Neutrophil (primary cell): ENCODE measurements around the gene MYO3B.

Experiments
- H3K27ac ChIP-seq: fragments of 200-600 bp; sonication (generic); 2 replicates; pipeline ENCODE4 v1.5.1; 2016; ENCODE audit warnings: mild to moderate bottlenecking, moderate library complexity
- H3K27me3 ChIP-seq: fragments of 200-600 bp; sonication (generic); 2 replicates; pipeline ENCODE4 v1.6.0; 2016; ENCODE audit warnings: mild to moderate bottlenecking
- H3K36me3 ChIP-seq: fragments of 200-600 bp; sonication (generic); 2 replicates; pipeline ENCODE4 v1.5.1; 2017
- H3K4me1 ChIP-seq, 2 experiments: fragments of 200-600 bp in 1 of 2; sonication (generic) in 1 of 2; 1 replicate in 1 of 2; 2 replicates in 1 of 2; pipeline versions ENCODE4 v1.5.1 to v1.6.1; 2013 to 2016; ENCODE audit warnings: low read depth in 1 of 2, low read length in 1 of 2, mild to moderate bottlenecking in 1 of 2, moderate library complexity in 1 of 2; ENCODE audit not compliant: control insufficient read depth in 1 of 2, insufficient read depth in 1 of 2
- H3K4me3 ChIP-seq, 2 experiments: fragments of 200-600 bp in 1 of 2; sonication (generic) in 1 of 2; 1 replicate in 1 of 2; 2 replicates in 1 of 2; pipeline ENCODE4 v1.5.1; 2013 to 2016; ENCODE audit warnings: low read depth in 1 of 2, low read length in 1 of 2, mild to moderate bottlenecking in 1 of 2, moderate library complexity in 1 of 2
- H3K9me3 ChIP-seq: fragments of 200-600 bp; sonication (generic); 2 replicates; pipeline ENCODE4 v1.5.1; 2016
- CTCF ChIP-seq: fragments of 200-600 bp; sonication (generic); IDR thresholded peaks from 2 replicates; pipeline ENCODE4 v1.5.1; 2016; ENCODE audit warnings: antibody characterized with exemption

MYO3B gene

GRCh38 chr2:170675701-170676100 is 497.8 kb downstream of the MYO3B start:
- no peak for TF ChIP-seq CTCF
- Histone ChIP-seq H3K4me3 (no peak overlapping the region), H3K36me3 (no peaks in the 10 kb centered on the region), H3K9me3 (no peaks in the 10 kb centered on the region), H3K27ac (no peak overlapping the region), H3K27me3 (peaks cover 35% of the 10 kb centered on the region), H3K4me1 (no peaks in the 10 kb centered on the region)

GRCh38 chr2:170679607-170680079 is 501.7 kb downstream of the MYO3B start:
- H3K4me3 ChIP-seq = no peak overlapping the region
- no peak for TF ChIP-seq CTCF

GRCh38 chr2:170680172-170680941 is 502.4 kb downstream of the MYO3B start:
- H3K27me3 ChIP-seq = peaks cover 17% of the 10 kb centered on the region
- no peaks in the 10 kb centered on the region for H3K36me3 ChIP-seq
- no peaks in the 10 kb centered on the region for H3K9me3 ChIP-seq
- no peaks in the 10 kb centered on the region for H3K4me1 ChIP-seq
- no peak overlapping the region for H3K27ac ChIP-seq
- TF ChIP-seq CTCF = no peak
- H3K4me3 ChIP-seq = no peak overlapping the region

More at GRCh38 chr2:170679607-170680079, 501.7 kb downstream of the MYO3B start:
- Histone ChIP-seq H3K36me3 (no peaks in the 10 kb centered on the region), H3K4me1 (no peaks in the 10 kb centered on the region), H3K27ac (no peak overlapping the region), H3K9me3 (no peaks in the 10 kb centered on the region), H3K27me3 (peaks cover 19% of the 10 kb centered on the region)

- TF ChIP-seq CTCF = no peak
- Histone ChIP-seq H3K4me1 (no peaks in the 10 kb centered on the region), H3K27ac (no peak overlapping the region), H3K4me3 (no peak overlapping the region), H3K27me3 (peaks cover 20% of the 10 kb centered on the region), H3K36me3 (no peaks in the 10 kb centered on the region), H3K9me3 (no peaks in the 10 kb centered on the region)
Observed at GRCh38 chr2:170681311-170681710, 503.4 kb downstream of the MYO3B start.

GRCh38 chr2:170685591-170685990 is 507.6 kb downstream of the MYO3B start:
- TF ChIP-seq CTCF = no peak
- Histone ChIP-seq H3K4me3 (no peak overlapping the region), H3K4me1 (no peaks in the 10 kb centered on the region), H3K9me3 (no peaks in the 10 kb centered on the region), H3K27ac (no peak overlapping the region), H3K36me3 (no peaks in the 10 kb centered on the region), H3K27me3 (peaks cover 13% of the 10 kb centered on the region)
